K562 (cell line): ENCODE data around the gene KCNK2. TPM values are rescaled to one million over a fixed set of nuclear protein-coding genes. Genes with fewer than 3 reads are reported as not detected.

ENCODE experiments used
- ATAC-seq: fragments of 200-7000 bp; cut with Tn5 transposase; 3 replicates; pipeline ENCODE4 v1.9.1; 2020; ENCODE audit warnings: moderate library complexity
- BruUV-seq: library from RNA; stranded (reverse); fragments of 400-500 nt; replicated peaks from 2 replicates; lab custom pipeline; 2021; lab: Mats Ljungman, UMichigan
- CTCF ChIA-PET: fragments of 300-600 bp; formaldehyde crosslinking; extraction: SDS; loops from one replicate; lab custom pipeline; 2021; ENCODE audit warnings: low intra/inter-chr PET ratio; lab: Yijun Ruan, JAX
- POLR2A ChIA-PET: fragments of 300-600, 350-650 bp; sonication (Branson Sonifier 250); formaldehyde crosslinking; extraction: SDS; loops from one replicate; lab custom pipeline; 2021; ENCODE audit warnings: antibody characterized with exemption, inconsistent platforms; lab: Yijun Ruan, JAX
- DNase-seq, 4 experiments: peaks; one replicate each; pipeline versions ENCODE4 v3.0.0 to v3.0.0-alpha.2; 2011 to 2018; ENCODE audit warnings: low spot score in 3 of 4, mixed read lengths in 3 of 4; ENCODE audit errors: extremely low read depth in 1 of 4
- FAIRE-seq: peaks from 2 replicates; lab custom pipeline; 2011; peaks lifted over from hg19 to GRCh38; lab: Jason Lieb, UNC
- H2AFZ ChIP-seq: 2 replicates; pipeline ENCODE4 v1.6.0; 2011; ENCODE audit warnings: low read depth, low read length, control low read depth, inconsistent platforms
- H3K27ac ChIP-seq: fragments of 200-600 bp; 3 replicates; pipeline ENCODE4 v1.8.0; 2011; ENCODE audit warnings: low read depth, mild to moderate bottlenecking, control low read depth, inconsistent platforms, low read length, moderate library complexity, mixed read lengths; ENCODE audit errors: extremely low read depth
- H3K27me3 ChIP-seq, 2 experiments: fragments of 300-600 bp in 1 of 2; 2 replicates in 1 of 2; 3 replicates in 1 of 2; pipeline versions ENCODE4 v1.6.0 to v1.8.0; 2011; ENCODE audit warnings: inconsistent platforms in 2 of 2, low read length in 2 of 2, mild to moderate bottlenecking in 1 of 2, mixed read lengths in 1 of 2, moderate library complexity in 1 of 2; ENCODE audit not compliant: control insufficient read depth in 2 of 2, insufficient read depth in 2 of 2
- H3K36me3 ChIP-seq: fragments of 300-600 bp; 3 replicates; pipeline ENCODE4 v1.8.0; 2011; ENCODE audit warnings: mild to moderate bottlenecking, low read length, inconsistent platforms; ENCODE audit not compliant: control insufficient read depth, insufficient read depth
- H3K4me1 ChIP-seq, 2 experiments: fragments of 200-600 bp in 1 of 2; replicated peaks in 1 of 2; 2 replicates in 1 of 2; 3 replicates in 1 of 2; pipeline versions ENCODE4 v1.5.1 to v1.8.0; 2011; ENCODE audit warnings: inconsistent platforms in 2 of 2, low read length in 2 of 2, mild to moderate bottlenecking in 1 of 2, mixed read lengths in 1 of 2, moderate library complexity in 1 of 2; ENCODE audit not compliant: control insufficient read depth in 2 of 2, insufficient read depth in 2 of 2
- H3K4me2 ChIP-seq: 2 replicates; pipeline ENCODE4 v1.6.1; 2011; ENCODE audit warnings: low read length, control low read depth, inconsistent platforms, mixed read lengths; ENCODE audit not compliant: insufficient read depth
- H3K4me3 ChIP-seq: fragments of 200-600 bp; sonication (generic), shearing (Covaris generic); 2 replicates; pipeline ENCODE4 v1.5.1; 2016; ENCODE audit warnings: control low read depth, inconsistent platforms
- H3K79me2 ChIP-seq: fragments of 200-600 bp; 3 replicates; pipeline ENCODE4 v1.8.0; 2011; ENCODE audit warnings: low read length, inconsistent platforms; ENCODE audit not compliant: control insufficient read depth, insufficient read depth
- H3K9ac ChIP-seq, 2 experiments: 2 replicates each; pipeline versions ENCODE4 v1.6.0 to v1.6.1; 2011; ENCODE audit warnings: low read depth in 2 of 2, low read length in 2 of 2, control low read depth in 1 of 2, inconsistent platforms in 1 of 2, mild to moderate bottlenecking in 1 of 2, mixed read lengths in 1 of 2; ENCODE audit not compliant: insufficient read depth in 1 of 2
- H3K9me1 ChIP-seq: one replicate; pipeline ENCODE4 v1.6.0; 2011; ENCODE audit warnings: inconsistent platforms, mild to moderate bottlenecking, low read length, moderate library complexity; ENCODE audit not compliant: control insufficient read depth, insufficient read depth
- H3K9me3 ChIP-seq: replicated peaks from 2 replicates; pipeline ENCODE4 v1.5.1; 2011; ENCODE audit warnings: low read depth, low read length, inconsistent platforms; ENCODE audit not compliant: control insufficient read depth, insufficient read depth
- H4K20me1 ChIP-seq: replicated peaks from 2 replicates; pipeline ENCODE4 v1.6.1; 2011; ENCODE audit warnings: low read length, inconsistent platforms, mixed read lengths; ENCODE audit not compliant: control insufficient read depth, insufficient read depth
- BACH1 ChIP-seq: fragments of 200-800 bp; sonication (Bioruptor generic); IDR thresholded peaks from 2 replicates; pipeline ENCODE4 v1.6.1; 2016; ENCODE audit warnings: missing genetic modification characterization, missing compliant biosample characterization
- EWSR1 ChIP-seq: fragments of 450-650 bp; IDR thresholded peaks from 2 replicates; pipeline ENCODE4 v1.6.1; 2018; ENCODE audit warnings: borderline replicate concordance, mild to moderate bottlenecking, low read depth, moderate library complexity; ENCODE audit not compliant: partially characterized antibody
- FOXK2 ChIP-seq, 2 experiments: fragments of 450-650 bp; IDR thresholded peaks in 1 of 2; conservative IDR thresholded peaks in 1 of 2; 2 replicates each; pipeline ENCODE4 v1.6.1; 2016; ENCODE audit warnings: low read depth in 2 of 2, mild to moderate bottlenecking in 1 of 2
- GTF2E2 ChIP-seq: fragments of 200-800 bp; sonication (Bioruptor generic); IDR thresholded peaks from 2 replicates; pipeline ENCODE4 v1.6.1; 2016; ENCODE audit warnings: missing genetic modification characterization, missing compliant biosample characterization
- L3MBTL2 ChIP-seq: fragments of 450-650 bp; IDR thresholded peaks from 2 replicates; pipeline ENCODE4 v1.6.1; 2016; ENCODE audit warnings: mild to moderate bottlenecking, moderate library complexity
- MTA3 ChIP-seq: fragments of 450-650 bp; formaldehyde crosslinking; IDR thresholded peaks from 2 replicates; pipeline ENCODE4 v1.6.1; 2017; ENCODE audit warnings: mild to moderate bottlenecking, borderline replicate concordance
- NCOA1 ChIP-seq: fragments of 450-650 bp; IDR thresholded peaks from 2 replicates; pipeline ENCODE4 v1.6.1; 2016; ENCODE audit warnings: low read depth
- RBM14 ChIP-seq: fragments of 200-400 bp; formaldehyde crosslinking; IDR thresholded peaks from 2 replicates; pipeline ENCODE4 v1.6.1; 2018; ENCODE audit warnings: low read depth, mild to moderate bottlenecking, low read length, moderate library complexity, borderline replicate concordance; ENCODE audit not compliant: insufficient read depth
- RBM15 ChIP-seq: fragments of 200-400 bp; formaldehyde crosslinking; IDR thresholded peaks from 2 replicates; pipeline ENCODE4 v1.6.1; 2018; ENCODE audit warnings: mild to moderate bottlenecking, low read length, moderate library complexity; ENCODE audit not compliant: insufficient read depth
- RFX1 ChIP-seq: fragments of 450-650 bp; IDR thresholded peaks from 2 replicates; pipeline ENCODE4 v1.6.1; 2016; ENCODE audit warnings: mild to moderate bottlenecking, moderate library complexity
- TCF7L2 ChIP-seq: fragments of 150-350 bp; IDR thresholded peaks from 2 replicates; pipeline ENCODE4 v1.6.1; 2016; ENCODE audit warnings: low read depth, mild to moderate bottlenecking, low read length, moderate library complexity
- ZHX1 ChIP-seq: fragments of 150-350 bp; conservative IDR thresholded peaks from 2 replicates; pipeline ENCODE4 v1.6.1; 2014; ENCODE audit warnings: low read length
- ZNF165 ChIP-seq: fragments of 250-450 bp; sonication (Bioruptor Pico); IDR thresholded peaks from 2 replicates; pipeline ENCODE4 v1.4.0; 2020; ENCODE audit warnings: borderline replicate concordance
- ZNF347 ChIP-seq: fragments of 450-650 bp; formaldehyde crosslinking; IDR thresholded peaks from 2 replicates; pipeline ENCODE4 v1.4.0; 2020; ENCODE audit warnings: low read depth, mild to moderate bottlenecking, moderate library complexity
- ZNF518B ChIP-seq: fragments of 250-450 bp; sonication (Bioruptor Pico); IDR thresholded peaks from 2 replicates; pipeline ENCODE4 v1.5.0; 2021; ENCODE audit warnings: mild to moderate bottlenecking, moderate library complexity
- ZNF586 ChIP-seq: fragments of 450-650 bp; formaldehyde crosslinking; conservative IDR thresholded peaks from 2 replicates; pipeline ENCODE4 v1.4.0; 2020; ENCODE audit warnings: mild to moderate bottlenecking, moderate library complexity
- WGBS: fragments of 100-300 bp; shearing (Covaris generic); methylation state at CpG from one replicate; pipeline ENCODE4 v1.1.6; 2016; ENCODE audit warnings: low coverage, mixed read lengths; ENCODE audit not compliant: insufficient coverage; ENCODE audit errors: missing lambda C conversion rate; 5-methylcytosine and 5-hydroxymethylcytosine counted together
- in situ Hi-C: fragments of 300-500 bp; cut with MboI; formaldehyde crosslinking; loops from 4 replicates; pipeline ENCODE4 v1.15.0; 2018; ENCODE audit warnings: inconsistent platforms, mixed read lengths
- intact Hi-C: fragments of 100-400 bp; cut with micrococcal nuclease; formaldehyde crosslinking; loops from 2 replicates; pipeline ENCODE4 v1.14.2; 2022
- polyA plus RNA-seq, 8 experiments: library from polyadenylated mRNA; depleted of rRNA in 4 of 8; stranded (reverse) in 5 of 8; unstranded in 3 of 8; fragments of >200 nt; fragmentation: Nextera tagmentation in 2 of 8; fragmentation: Illumina TruSeq in 1 of 8; extraction: Ambion mirVana in 2 of 8; extraction: Trizol in 1 of 8; gene quantifications; 2 replicates each; pipeline versions ENCODE4 v1.2.1 to v1.2.3, GENCODE V29; 2011 to 2014; ENCODE audit warnings: inconsistent platforms in 1 of 8, missing spikeins in 1 of 8
- total RNA-seq, 7 experiments: library from RNA; depleted of rRNA in 6 of 7; stranded (reverse); fragments of >200 nt in 6 of 7; fragmentation: Illumina TruSeq in 2 of 7; extraction: Trizol in 2 of 7; gene quantifications; 2 replicates each; pipeline versions ENCODE4 v1.2.1 to v1.2.3, GENCODE V29; 2011 to 2021; ENCODE audit warnings: low replicate concordance in 1 of 7
- TF ChIP-seq, protein P1 (sequence below): fragments of 250-450 bp; sonication (Bioruptor Pico); IDR thresholded peaks from 2 replicates; pipeline ENCODE4 v1.5.0; 2020; ENCODE audit warnings: mild to moderate bottlenecking

KCNK2 gene
- total and polyA plus RNA-seq, 9 of the 15 experiments (the other 6 are each of a cell fraction or from before 2014, with no cell fraction given), result 0.04 to 0.13 (median 0.05) TPM; not detected in 3

GRCh38 chr1:215250913-215251312 lies 168.4 kb downstream of the KCNK2 start:
- no peaks in the 10 kb centered on the region for H3K9me1 ChIP-seq
- H3K27ac ChIP-seq, result no peak overlapping the region
- intact Hi-C loops (no loop called here), in situ Hi-C loops (loop anchor here (10.0 kb wide), 1 partner anchor 1476 kb away; no protein-coding TSS in a partner anchor)
- no peaks in the 10 kb centered on the region for H3K36me3 ChIP-seq
- H4K20me1 ChIP-seq, result no peaks in the 10 kb centered on the region
- no peak overlapping the region for H3K4me3 ChIP-seq
- no peaks in the 10 kb centered on the region for H3K4me1 ChIP-seq
- H3K27me3 ChIP-seq, result no peaks in the 10 kb centered on the region
- H3K4me2 ChIP-seq, result no peak overlapping the region
- POLR2A ChIA-PET, result no interaction called here
- no peaks in the 10 kb centered on the region for H3K79me2 ChIP-seq
- no TSS peak for BruUV-seq
- H3K9ac ChIP-seq, result no peak overlapping the region
- ATAC-seq, result no peak
- H2AFZ ChIP-seq, result no peak overlapping the region
- H3K9me3 ChIP-seq, result no peaks in the 10 kb centered on the region
- CTCF ChIA-PET, result no interaction called here
- 0% methylated on average over 2 of the region's 2 CpGs for WGBS
- DNase-seq, result no peak
- FAIRE-seq, result no peak
- TF ChIP-seq RBM14, result no peak
- TF ChIP-seq MTA3, result no peak
- TF ChIP-seq GTF2E2 (tag), result no peak
- TF ChIP-seq NCOA1, result no peak
- TF ChIP-seq TCF7L2, result no peak
- no peak for TF ChIP-seq ZNF518B (CRISPR knock-in tag)
- no peak for TF ChIP-seq ZHX1
- TF ChIP-seq, protein P1, sequence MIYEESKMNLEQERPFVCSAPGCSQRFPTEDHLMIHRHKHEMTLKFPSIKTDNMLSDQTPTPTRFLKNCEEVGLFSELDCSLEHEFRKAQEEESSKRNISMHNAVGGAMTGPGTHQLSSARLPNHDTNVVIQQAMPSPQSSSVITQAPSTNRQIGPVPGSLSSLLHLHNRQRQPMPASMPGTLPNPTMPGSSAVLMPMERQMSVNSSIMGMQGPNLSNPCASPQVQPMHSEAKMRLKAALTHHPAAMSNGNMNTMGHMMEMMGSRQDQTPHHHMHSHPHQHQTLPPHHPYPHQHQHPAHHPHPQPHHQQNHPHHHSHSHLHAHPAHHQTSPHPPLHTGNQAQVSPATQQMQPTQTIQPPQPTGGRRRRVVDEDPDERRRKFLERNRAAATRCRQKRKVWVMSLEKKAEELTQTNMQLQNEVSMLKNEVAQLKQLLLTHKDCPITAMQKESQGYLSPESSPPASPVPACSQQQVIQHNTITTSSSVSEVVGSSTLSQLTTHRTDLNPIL, result no peak
- no peak for TF ChIP-seq L3MBTL2
- no peak for TF ChIP-seq EWSR1
- TF ChIP-seq ZNF586, result no peak
- no peak for TF ChIP-seq RFX1
- TF ChIP-seq FOXK2 (conservative IDR thresholded peaks at IDR 0.05 in 1 of 2, IDR thresholded peaks at IDR 0.05 in 1 of 2; ENCODE audit: low read depth in 2 of 2), result no peak
- no peak for TF ChIP-seq ZNF347
- TF ChIP-seq BACH1 (tag), result no peak
- no peak for TF ChIP-seq RBM15
- TF ChIP-seq ZNF165 (CRISPR knock-in tag), result no peak
